ENCODE data around the gene IFITM2.

IFITM2 gene

DNA sequence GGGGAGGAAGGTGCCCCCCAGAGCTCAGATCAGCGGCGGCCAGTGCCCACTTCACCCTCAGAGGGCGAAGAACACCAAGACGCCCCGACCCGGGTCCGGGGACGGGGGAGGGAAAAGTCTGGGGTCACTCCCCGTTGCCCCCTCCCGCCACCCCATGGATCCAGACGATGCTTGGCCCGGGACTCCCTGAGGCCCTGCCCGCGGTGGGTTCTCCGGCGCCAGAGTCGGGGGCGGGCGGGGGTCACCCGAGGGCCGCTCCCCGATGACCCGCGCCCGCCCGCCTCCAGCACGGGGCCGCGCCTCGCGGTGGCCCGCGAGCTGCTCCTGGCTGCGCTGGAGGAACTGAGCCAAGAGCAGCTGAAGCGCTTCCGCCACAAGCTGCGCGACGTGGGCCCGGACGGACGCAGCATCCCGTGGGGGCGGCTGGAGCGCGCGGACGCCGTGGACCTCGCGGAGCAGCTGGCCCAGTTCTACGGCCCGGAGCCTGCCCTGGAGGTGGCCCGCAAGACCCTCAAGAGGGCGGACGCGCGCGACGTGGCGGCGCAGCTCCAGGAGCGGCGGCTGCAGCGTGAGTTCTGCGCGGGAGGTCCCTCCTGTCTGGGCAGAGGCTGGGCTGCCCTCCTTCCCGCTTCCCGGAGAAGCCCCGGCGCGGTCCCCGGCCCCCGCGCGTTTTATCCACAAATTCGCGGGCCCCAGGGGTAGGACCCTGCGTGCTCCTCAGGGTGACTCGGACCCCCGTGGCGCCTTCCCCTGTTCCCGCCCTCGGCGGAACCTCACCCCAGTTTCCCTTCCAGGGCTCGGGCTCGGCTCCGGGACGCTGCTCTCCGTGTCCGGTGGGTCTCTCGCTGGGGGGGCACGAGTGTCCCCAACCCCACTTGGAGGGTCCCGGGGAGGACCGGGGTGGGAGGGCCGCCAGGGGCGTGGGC, 28.3 kb upstream of the IFITM2 start:
- DNase-seq (ENCODE audit: low read depth in 2 of 2), result no peak
- TF ChIP-seq, protein P1, sequence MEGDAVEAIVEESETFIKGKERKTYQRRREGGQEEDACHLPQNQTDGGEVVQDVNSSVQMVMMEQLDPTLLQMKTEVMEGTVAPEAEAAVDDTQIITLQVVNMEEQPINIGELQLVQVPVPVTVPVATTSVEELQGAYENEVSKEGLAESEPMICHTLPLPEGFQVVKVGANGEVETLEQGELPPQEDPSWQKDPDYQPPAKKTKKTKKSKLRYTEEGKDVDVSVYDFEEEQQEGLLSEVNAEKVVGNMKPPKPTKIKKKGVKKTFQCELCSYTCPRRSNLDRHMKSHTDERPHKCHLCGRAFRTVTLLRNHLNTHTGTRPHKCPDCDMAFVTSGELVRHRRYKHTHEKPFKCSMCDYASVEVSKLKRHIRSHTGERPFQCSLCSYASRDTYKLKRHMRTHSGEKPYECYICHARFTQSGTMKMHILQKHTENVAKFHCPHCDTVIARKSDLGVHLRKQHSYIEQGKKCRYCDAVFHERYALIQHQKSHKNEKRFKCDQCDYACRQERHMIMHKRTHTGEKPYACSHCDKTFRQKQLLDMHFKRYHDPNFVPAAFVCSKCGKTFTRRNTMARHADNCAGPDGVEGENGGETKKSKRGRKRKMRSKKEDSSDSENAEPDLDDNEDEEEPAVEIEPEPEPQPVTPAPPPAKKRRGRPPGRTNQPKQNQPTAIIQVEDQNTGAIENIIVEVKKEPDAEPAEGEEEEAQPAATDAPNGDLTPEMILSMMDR (IDR thresholded peaks at IDR 0.05; ENCODE audit: low read depth, low read length), result no peak
- H3K4me3 ChIP-seq (replicated peaks in 1 of 2; ENCODE audit: low read depth in 2 of 2, low read length in 2 of 2), result no peak overlapping the region

DNA sequence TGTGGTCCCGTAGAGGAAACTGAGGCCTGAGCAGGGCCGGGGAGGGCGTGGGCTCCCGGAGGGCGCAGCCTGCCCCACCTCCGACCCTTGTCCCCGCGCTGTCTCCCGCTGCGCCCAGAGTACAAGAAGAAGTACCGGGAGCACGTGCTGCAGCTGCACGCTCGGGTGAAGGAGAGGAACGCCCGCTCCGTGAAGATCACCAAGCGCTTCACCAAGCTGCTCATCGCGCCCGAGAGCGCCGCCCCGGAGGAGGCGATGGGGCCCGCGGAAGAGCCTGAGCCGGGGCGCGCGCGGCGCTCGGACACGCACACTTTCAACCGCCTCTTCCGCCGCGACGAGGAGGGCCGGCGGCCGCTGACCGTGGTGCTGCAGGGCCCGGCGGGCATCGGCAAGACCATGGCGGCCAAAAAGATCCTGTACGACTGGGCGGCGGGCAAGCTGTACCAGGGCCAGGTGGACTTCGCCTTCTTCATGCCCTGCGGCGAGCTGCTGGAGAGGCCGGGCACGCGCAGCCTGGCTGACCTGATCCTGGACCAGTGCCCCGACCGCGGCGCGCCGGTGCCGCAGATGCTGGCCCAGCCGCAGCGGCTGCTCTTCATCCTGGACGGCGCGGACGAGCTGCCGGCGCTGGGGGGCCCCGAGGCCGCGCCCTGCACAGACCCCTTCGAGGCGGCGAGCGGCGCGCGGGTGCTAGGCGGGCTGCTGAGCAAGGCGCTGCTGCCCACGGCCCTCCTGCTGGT, 27.5 kb upstream of the IFITM2 start:
- TF ChIP-seq, protein P1 (IDR thresholded peaks at IDR 0.05; ENCODE audit: low read depth, low read length), result no peak
- peak; percentile 40 to 42 for DNase-seq (ENCODE audit: low read depth in 2 of 2)
- H3K4me3 ChIP-seq (replicated peaks in 1 of 2; ENCODE audit: low read depth in 2 of 2, low read length in 2 of 2), result no peak overlapping the region

DNA sequence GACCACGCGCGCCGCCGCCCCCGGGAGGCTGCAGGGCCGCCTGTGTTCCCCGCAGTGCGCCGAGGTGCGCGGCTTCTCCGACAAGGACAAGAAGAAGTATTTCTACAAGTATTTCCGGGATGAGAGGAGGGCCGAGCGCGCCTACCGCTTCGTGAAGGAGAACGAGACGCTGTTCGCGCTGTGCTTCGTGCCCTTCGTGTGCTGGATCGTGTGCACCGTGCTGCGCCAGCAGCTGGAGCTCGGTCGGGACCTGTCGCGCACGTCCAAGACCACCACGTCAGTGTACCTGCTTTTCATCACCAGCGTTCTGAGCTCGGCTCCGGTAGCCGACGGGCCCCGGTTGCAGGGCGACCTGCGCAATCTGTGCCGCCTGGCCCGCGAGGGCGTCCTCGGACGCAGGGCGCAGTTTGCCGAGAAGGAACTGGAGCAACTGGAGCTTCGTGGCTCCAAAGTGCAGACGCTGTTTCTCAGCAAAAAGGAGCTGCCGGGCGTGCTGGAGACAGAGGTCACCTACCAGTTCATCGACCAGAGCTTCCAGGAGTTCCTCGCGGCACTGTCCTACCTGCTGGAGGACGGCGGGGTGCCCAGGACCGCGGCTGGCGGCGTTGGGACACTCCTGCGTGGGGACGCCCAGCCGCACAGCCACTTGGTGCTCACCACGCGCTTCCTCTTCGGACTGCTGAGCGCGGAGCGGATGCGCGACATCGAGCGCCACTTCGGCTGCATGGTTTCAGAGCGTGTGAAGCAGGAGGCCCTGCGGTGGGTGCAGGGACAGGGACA, 26.7 kb upstream of the IFITM2 start:
- TF ChIP-seq, protein P1 (IDR thresholded peaks at IDR 0.05; ENCODE audit: low read depth, low read length), result no peak
- DNase-seq (ENCODE audit: low read depth in 2 of 2), result no peak
- no peak overlapping the region for H3K4me3 ChIP-seq (replicated peaks in 1 of 2; ENCODE audit: low read depth in 2 of 2, low read length in 2 of 2)

DNA sequence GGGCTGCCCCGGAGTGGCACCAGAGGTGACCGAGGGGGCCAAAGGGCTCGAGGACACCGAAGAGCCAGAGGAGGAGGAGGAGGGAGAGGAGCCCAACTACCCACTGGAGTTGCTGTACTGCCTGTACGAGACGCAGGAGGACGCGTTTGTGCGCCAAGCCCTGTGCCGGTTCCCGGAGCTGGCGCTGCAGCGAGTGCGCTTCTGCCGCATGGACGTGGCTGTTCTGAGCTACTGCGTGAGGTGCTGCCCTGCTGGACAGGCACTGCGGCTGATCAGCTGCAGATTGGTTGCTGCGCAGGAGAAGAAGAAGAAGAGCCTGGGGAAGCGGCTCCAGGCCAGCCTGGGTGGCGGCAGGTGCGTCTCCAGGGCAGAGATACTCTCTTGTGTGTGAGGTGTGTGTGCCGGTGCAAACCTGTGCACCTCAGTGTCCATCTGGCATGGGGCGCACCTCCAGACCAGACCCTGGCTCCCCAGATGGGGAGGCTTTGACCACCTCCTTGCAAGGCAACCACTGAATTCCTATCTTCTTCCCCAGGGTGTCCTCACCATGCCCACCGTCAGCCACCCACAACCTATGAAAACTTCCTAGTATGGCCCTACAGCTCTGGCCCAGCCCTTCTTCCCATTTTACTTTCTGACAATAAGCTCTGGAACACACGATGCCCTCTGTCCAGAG, 26.0 kb upstream of the IFITM2 start:
- H3K4me3 ChIP-seq (replicated peaks in 1 of 2; ENCODE audit: low read depth in 2 of 2, low read length in 2 of 2), result no peak overlapping the region
- TF ChIP-seq, protein P1 (IDR thresholded peaks at IDR 0.05; ENCODE audit: low read depth, low read length), result no peak
- DNase-seq (ENCODE audit: low read depth in 2 of 2), result no peak

DNA sequence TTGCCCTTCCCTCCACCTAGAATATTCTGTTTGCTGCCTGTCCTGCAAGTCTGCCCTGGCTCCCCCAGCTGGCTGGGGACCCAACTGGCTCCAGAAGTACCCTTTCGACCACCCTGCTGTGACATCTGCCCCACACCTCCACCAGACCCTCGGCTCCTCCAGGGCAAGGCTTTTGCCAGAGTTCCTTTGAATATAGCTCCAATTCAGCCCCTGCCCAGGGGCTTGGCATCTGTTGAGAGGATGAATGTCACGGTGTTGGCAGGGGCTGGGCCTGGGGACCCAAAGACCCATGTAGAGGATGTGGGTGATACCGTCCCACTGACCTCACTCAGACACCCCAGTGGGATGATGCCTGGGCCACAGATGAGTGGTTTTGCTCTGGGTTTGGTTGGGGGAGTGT, 25.4 kb upstream of the IFITM2 start:
- no peak overlapping the region for H3K4me3 ChIP-seq (replicated peaks in 1 of 2; ENCODE audit: low read depth in 2 of 2, low read length in 2 of 2)
- no peak for DNase-seq (ENCODE audit: low read depth in 2 of 2)
- TF ChIP-seq, protein P1 (IDR thresholded peaks at IDR 0.05; ENCODE audit: low read depth, low read length), result no peak
